Stimulated activated naive CD8-positive, alpha-beta T cell treated with anti-CD3 and anti-CD28 coated beads, Interleukin-15, amount 100 ng/mL, for 72 hours (primary cell): Measurements from ENCODE around the gene SESN2.
A peak's percentile ranks its signal among the peaks of the same experiment; 100 is the strongest.

Source experiments
- ATAC-seq: fragments of 150-1000 bp; cut with Tn5 transposase; 2 replicates; pipeline ENCODE4 v1.10.0; 2021; ENCODE audit warnings: mild to moderate bottlenecking, moderate library complexity
- DNase-seq, 2 donors: peaks; one replicate each; pipeline ENCODE4 v3.0.0; 2021 to 2022
- H3K27ac Mint-ChIP-seq, 2 donors: one replicate each; pipeline ENCODE4 v1.8.0; 2022; ENCODE audit warnings: mild to moderate bottlenecking in 2 of 2, mixed read lengths in 2 of 2, moderate library complexity in 2 of 2
- H3K27me3 Mint-ChIP-seq: one replicate; pipeline ENCODE4 v1.8.0; 2022; ENCODE audit warnings: mixed read lengths
- H3K4me1 Mint-ChIP-seq: one replicate; pipeline ENCODE4 v1.8.0; 2022; ENCODE audit warnings: mild to moderate bottlenecking, mixed read lengths
- H3K4me3 Mint-ChIP-seq, 2 donors: one replicate each; pipeline ENCODE4 v1.8.0; 2022; ENCODE audit warnings: mild to moderate bottlenecking in 2 of 2, mixed read lengths in 2 of 2, moderate library complexity in 1 of 2
- H3K9me3 Mint-ChIP-seq, 2 donors: one replicate each; pipeline ENCODE4 v1.8.0; 2022; ENCODE audit warnings: mixed read lengths in 2 of 2

Gene SESN2

GRCh38 chr1:28269529-28269928 is 10.2 kb downstream of the SESN2 start:
- ATAC-seq (no peak), DNase-seq (no peak)
- Mint-ChIP-seq H3K4me1 (peaks cover 7% of the 10 kb centered on the region), H3K9me3 (no peaks in the 10 kb centered on the region), H3K4me3 (no peak overlapping the region), H3K27me3 (no peaks in the 10 kb centered on the region), H3K27ac (no peak overlapping the region)

- H3K27ac Mint-ChIP-seq = no peak overlapping the region
- H3K27me3 Mint-ChIP-seq = no peaks in the 10 kb centered on the region
- DNase-seq = no peak
- no peaks in the 10 kb centered on the region for H3K4me1 Mint-ChIP-seq
- ATAC-seq = no peak
- no peak overlapping the region for H3K4me3 Mint-ChIP-seq
- H3K9me3 Mint-ChIP-seq = no peaks in the 10 kb centered on the region
These were observed 13.0 kb downstream of the SESN2 start for GRCh38 chr1:28272215-28272852.

GRCh38 chr1:28273216-28273860 is 14.0 kb downstream of the SESN2 start:
- no peak for ATAC-seq
- H3K9me3 Mint-ChIP-seq = no peaks in the 10 kb centered on the region
- H3K4me3 Mint-ChIP-seq = no peak overlapping the region
- DNase-seq = no peak
- no peak overlapping the region for H3K27ac Mint-ChIP-seq
- no peaks in the 10 kb centered on the region for H3K4me1 Mint-ChIP-seq
- no peaks in the 10 kb centered on the region for H3K27me3 Mint-ChIP-seq

GRCh38 chr1:28278763-28279162 is 19.4 kb downstream of the SESN2 start:
- Mint-ChIP-seq H3K27me3 (no peaks in the 10 kb centered on the region), H3K9me3 (no peaks in the 10 kb centered on the region), H3K4me3 (no peak overlapping the region), H3K4me1 (no peaks in the 10 kb centered on the region), H3K27ac (no peak overlapping the region)
- ATAC-seq = no peak
- DNase-seq = no peak

GRCh38 chr1:28279721-28280120 is 20.4 kb downstream of the SESN2 start:
- H3K9me3 Mint-ChIP-seq = no peaks in the 10 kb centered on the region
- H3K27me3 Mint-ChIP-seq = no peaks in the 10 kb centered on the region
- ATAC-seq (no peak), DNase-seq (no peak)
- no peaks in the 10 kb centered on the region for H3K4me1 Mint-ChIP-seq
- H3K4me3 Mint-ChIP-seq = no peak overlapping the region
- no peak overlapping the region for H3K27ac Mint-ChIP-seq

GRCh38 chr1:28280501-28280900 is 21.2 kb downstream of the SESN2 start:
- Mint-ChIP-seq H3K4me3 (no peak overlapping the region), H3K4me1 (no peaks in the 10 kb centered on the region), H3K27ac (peak overlapping the region in 1 of 2 donors; percentile 21), H3K9me3 (no peaks in the 10 kb centered on the region), H3K27me3 (no peaks in the 10 kb centered on the region)
- ATAC-seq = peak; percentile 19
- no peak for DNase-seq

GRCh38 chr1:28280977-28281381 is 21.7 kb downstream of the SESN2 start:
- Mint-ChIP-seq H3K27ac (peak overlapping the region in 1 of 2 donors; percentile 21), H3K27me3 (no peaks in the 10 kb centered on the region), H3K4me3 (no peak overlapping the region), H3K4me1 (no peaks in the 10 kb centered on the region), H3K9me3 (no peaks in the 10 kb centered on the region)
- no peak for DNase-seq
- ATAC-seq = no peak

- H3K9me3 Mint-ChIP-seq = no peaks in the 10 kb centered on the region
- DNase-seq (no peak), ATAC-seq (no peak)
- no peak overlapping the region for H3K4me3 Mint-ChIP-seq
- H3K27ac Mint-ChIP-seq = peak overlapping the region in 1 of 2 donors; percentile 34
- no peaks in the 10 kb centered on the region for H3K4me1 Mint-ChIP-seq
- H3K27me3 Mint-ChIP-seq = no peaks in the 10 kb centered on the region
These were observed 22.5 kb downstream of the SESN2 start for GRCh38 chr1:28281608-28282425.

- Mint-ChIP-seq H3K27me3 (no peaks in the 10 kb centered on the region), H3K4me1 (no peaks in the 10 kb centered on the region), H3K9me3 (no peaks in the 10 kb centered on the region), H3K4me3 (no peak overlapping the region), H3K27ac (peak overlapping the region; percentile 42 to 68)
- ATAC-seq (no peak), DNase-seq (no peak)
These were observed 23.4 kb downstream of the SESN2 start for GRCh38 chr1:28282426-28283407.

- Mint-ChIP-seq H3K4me1 (no peaks in the 10 kb centered on the region), H3K9me3 (no peaks in the 10 kb centered on the region), H3K27ac (no peak overlapping the region), H3K27me3 (no peaks in the 10 kb centered on the region), H3K4me3 (no peak overlapping the region)
- no peak for DNase-seq
- ATAC-seq = peak; percentile 24
These were observed 26.8 kb downstream of the SESN2 start for GRCh38 chr1:28286111-28286510.

GRCh38 chr1:28288487-28288886 is 29.2 kb downstream of the SESN2 start:
- Mint-ChIP-seq H3K4me1 (no peaks in the 10 kb centered on the region), H3K4me3 (no peak overlapping the region), H3K9me3 (no peaks in the 10 kb centered on the region), H3K27me3 (no peaks in the 10 kb centered on the region), H3K27ac (peak overlapping the region in 1 of 2 donors; percentile 22)
- DNase-seq = no peak
- ATAC-seq = no peak

- H3K27ac Mint-ChIP-seq = no peak overlapping the region
These were observed 31.5 kb downstream of the SESN2 start for GRCh38 chr1:28290851-28291250.

GRCh38 chr1:28291711-28292110 is 32.4 kb downstream of the SESN2 start:
- no peak for DNase-seq
- Mint-ChIP-seq H3K27me3 (peaks cover 11% of the 10 kb centered on the region), H3K9me3 (no peaks in the 10 kb centered on the region), H3K4me3 (no peak overlapping the region), H3K4me1 (peaks cover under 1% of the 10 kb centered on the region), H3K27ac (peak overlapping the region in 1 of 2 donors; percentile 92)
- ATAC-seq = no peak

More at GRCh38 chr1:28290851-28291250, 31.5 kb downstream of the SESN2 start:
- no peaks in the 10 kb centered on the region for H3K4me1 Mint-ChIP-seq
- H3K4me3 Mint-ChIP-seq = no peak overlapping the region
- H3K27me3 Mint-ChIP-seq = peaks cover 2% of the 10 kb centered on the region
- H3K9me3 Mint-ChIP-seq = no peaks in the 10 kb centered on the region
- ATAC-seq (no peak), DNase-seq (no peak)

- Mint-ChIP-seq H3K9me3 (no peaks in the 10 kb centered on the region), H3K27ac (no peak overlapping the region), H3K27me3 (peaks cover 15% of the 10 kb centered on the region), H3K4me1 (peaks cover 14% of the 10 kb centered on the region), H3K4me3 (no peak overlapping the region)
- no peak for ATAC-seq
- DNase-seq = no peak
These were observed 36.6 kb downstream of the SESN2 start for GRCh38 chr1:28295936-28296335.
